HG02763 (cell line): ENCODE results near the gene MBNL2.

Experiments
- ATAC-seq: cut with Tn5 transposase; IDR thresholded peaks from one replicate; pipeline ENCODE4 v1.9.1; 2021; ENCODE audit warnings: mild to moderate bottlenecking, moderate library complexity; ENCODE audit not compliant: unreplicated experiment

MBNL2 gene

DNA sequence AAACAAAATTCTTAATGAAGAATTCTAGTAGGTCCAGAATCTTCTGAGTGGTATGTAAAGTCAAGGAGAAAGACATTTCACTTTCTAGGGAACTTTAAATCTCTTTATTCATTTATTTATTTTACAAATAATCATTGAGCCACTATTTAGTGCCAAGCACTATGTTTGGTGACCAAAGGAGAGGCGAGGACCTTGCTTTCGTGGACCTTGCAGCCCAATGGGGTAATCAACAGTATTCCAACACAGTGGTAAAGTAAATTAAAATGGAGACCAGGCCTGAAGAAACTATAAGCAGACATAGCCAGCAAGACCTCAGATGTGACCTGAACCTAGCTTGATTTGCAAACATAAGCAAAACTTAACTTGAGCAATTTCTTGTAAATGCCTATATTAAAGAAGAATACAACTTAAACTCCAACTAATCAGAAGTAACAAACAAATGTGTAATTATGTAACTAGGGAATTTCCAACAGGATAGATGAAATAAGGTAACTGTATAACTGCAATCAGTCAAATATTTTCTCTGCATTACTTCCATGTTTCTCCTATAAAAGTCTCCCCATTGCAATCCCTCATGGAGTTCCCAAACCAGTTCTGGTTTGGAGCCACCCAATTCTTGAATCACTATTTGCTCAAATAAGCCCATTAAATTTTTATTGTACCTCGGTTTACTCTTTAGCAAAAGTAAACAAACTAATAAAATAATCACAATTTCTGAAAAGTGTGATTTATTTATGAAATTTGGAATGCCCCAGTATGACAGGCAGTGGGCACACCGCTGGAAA, 67.6 kb downstream of the MBNL2 start:
- no peak for ATAC-seq

DNA sequence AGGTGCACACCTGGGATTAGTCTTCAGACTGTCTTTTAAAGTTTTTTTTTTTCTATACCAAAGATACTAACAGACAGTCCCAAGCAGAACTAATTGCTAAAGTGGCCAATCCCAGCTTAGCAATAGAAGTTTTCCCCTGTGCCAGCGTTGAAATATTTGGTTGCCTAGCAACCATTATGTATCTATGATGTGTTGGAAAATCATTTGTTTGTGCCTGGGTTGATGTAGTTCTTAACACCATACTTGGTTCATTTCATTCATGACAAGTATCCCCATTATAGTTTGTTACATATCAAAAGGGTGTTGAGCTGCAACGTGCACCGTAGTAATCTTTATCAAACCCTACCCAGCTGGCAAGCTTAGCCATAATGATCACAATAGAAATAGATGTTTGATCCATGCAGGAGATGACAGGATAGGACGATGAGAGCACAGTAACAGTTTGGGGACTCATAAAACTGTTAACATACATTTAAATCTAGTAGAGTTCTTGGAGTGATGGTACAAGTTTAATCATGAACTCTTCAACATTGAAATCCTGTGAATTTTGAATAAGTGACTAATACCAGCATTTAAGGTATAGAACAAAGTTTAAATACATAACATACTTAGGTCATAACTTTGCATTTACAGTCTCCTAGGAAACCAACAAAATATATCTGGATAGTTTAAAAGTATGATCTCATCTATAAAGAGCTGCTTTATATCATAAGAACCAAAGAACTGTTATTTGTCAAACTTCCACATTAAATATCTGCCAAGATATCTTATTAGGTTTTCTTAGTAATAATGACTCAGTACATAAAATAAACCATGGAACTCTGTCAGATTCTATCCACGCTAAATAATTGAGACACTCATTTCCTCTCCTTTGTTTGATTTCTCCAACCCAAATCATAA, 73.4 kb downstream of the MBNL2 start:
- ATAC-seq: no peak

DNA sequence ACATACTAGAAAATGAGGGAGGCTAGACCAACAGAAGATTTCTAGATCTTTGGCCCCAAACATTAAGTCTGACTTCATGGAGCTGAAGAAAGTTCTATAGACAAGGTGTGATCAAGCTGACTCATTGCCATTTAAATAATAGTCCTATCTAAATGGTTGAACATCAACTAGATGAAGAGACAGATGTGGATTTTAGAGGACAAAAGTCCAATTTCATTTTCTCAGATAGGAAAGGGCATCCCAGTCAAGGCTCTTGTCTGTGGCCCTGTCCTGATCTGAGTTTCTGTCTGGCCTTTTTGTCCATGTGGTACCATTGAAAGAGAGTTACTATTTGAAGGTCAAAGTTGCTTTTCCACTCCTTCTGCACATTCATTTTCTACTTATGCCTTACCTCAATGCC, 74.6 kb downstream of the MBNL2 start:
- no peak for ATAC-seq

DNA sequence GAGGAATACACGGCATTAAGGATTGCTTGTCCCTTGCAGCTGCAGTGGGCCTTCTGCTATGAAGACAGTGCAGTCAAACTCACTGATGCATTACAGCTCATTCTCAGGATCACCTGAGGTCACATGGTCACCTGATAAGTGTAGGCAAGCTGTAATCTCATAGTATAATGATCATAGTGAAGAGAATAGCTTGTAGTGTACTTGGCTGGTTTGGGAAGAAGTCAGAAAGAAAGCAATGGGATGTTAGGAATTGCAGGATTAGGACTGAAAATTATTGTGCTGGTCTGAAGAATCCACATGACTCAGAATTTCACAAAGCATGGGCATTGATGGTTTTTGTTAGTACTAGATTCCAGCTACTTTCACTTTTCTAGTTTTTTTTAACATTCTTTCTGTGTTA, 76.7 kb downstream of the MBNL2 start:
- ATAC-seq: no peak

DNA sequence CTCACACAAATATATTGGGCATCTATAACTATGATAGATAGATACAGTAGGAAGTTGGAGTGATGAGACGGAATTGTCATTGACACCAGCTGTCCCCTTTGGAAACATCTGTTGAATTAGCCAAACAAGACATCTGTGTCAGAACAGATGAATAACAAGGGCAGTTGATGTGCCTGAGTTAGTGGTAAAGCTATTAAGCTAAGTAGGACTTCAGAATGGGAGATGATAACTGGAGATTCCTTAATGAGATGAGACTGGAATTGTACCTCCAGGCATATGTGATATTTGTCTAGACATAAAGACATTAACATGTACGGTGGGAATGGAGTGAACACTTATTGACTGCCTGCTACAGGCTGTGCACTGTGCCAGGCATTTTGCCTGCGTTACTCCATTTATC, 78.7 kb downstream of the MBNL2 start:
- no peak for ATAC-seq

DNA sequence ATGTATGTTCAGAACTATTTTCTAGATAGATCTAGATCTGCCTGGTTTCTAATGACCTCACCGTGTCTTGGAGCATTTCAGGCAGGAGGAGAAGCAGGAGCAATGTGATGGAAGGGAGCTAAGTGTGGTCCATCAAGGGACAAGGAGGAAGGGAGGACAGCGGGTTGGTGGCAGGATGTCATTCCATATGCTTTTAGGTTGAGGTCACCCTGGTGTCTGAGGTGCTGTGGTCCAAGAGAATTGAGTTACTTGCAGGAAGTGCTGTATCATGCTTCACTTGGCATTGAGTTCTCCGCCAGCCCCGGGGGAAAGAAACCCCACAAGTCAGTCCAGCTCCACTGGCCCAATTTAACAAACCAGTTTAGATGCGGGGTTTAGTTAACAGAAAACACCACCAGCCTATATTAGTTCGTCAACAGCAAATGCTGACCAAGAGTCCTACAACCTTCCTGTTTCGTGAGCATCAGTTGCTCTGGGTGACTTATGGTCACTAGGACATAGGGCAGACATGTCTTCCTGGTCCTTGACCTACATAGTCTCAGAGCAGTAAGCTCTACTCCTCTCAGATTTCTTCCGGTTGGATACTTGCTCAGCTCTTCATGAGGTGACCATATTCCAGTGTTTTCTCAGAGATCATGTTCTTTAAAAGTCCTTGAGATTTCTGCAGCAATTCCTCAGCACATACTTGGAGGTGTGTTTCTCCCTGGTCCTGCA, 79.4 kb downstream of the MBNL2 start:
- no peak for ATAC-seq

DNA sequence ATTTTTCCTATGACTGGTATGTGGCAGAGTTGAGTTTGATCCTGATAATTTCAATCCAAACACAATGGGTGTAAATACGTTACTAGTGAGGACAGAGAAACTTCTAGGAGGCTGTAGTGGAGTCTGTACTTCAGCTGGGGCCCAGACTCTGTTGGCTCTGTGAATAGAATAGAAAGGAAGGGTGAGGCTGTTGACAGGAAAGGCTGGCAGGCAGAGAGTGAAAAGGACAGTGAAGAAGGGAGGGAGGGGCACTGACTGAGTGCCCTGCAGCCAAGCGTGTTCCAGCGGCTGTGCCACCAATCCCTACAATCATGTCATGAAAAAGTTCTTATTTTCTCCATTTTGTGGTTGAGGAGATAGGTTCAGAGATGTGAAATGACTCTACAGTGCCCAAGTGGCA, 80.5 kb downstream of the MBNL2 start:
- no peak for ATAC-seq

DNA sequence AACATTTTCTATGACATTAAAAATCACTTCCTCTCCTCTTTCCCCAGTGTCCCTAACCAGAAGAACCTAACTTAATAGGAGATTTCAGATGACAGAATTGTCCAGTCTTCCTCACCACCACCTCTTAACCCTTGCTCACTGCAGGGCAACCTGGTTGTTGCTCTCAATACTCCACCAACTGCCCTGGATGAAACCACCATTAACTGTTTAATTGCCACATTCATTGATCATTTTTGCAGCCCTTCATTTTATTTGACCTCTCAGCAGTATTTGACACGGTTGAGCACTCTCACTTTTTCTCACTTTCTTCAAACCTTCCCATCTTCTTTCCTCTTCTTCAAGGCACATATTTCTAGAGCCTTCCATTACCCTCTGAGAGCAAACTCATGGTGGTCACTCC, 84.0 kb downstream of the MBNL2 start:
- no peak for ATAC-seq

DNA sequence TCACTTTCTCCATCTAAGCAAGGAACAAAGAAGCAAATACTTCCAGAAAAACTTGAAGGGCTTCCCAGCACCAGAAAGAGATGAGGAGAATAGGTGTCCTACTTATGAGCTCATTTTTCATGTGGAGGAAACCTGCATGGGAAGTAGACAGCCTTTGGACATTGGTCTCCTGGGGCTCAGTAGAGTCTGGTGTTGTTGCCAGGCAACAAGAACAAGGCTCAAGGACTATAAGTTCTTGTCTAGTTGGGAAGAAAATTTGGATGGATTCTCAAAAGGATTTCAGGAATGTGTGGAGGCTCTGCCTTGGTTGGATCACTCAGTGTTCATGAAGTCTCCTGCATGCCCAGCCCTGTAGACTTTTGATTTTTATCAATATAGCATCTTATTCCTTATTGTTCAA, 84.5 kb downstream of the MBNL2 start:
- ATAC-seq: no peak

DNA sequence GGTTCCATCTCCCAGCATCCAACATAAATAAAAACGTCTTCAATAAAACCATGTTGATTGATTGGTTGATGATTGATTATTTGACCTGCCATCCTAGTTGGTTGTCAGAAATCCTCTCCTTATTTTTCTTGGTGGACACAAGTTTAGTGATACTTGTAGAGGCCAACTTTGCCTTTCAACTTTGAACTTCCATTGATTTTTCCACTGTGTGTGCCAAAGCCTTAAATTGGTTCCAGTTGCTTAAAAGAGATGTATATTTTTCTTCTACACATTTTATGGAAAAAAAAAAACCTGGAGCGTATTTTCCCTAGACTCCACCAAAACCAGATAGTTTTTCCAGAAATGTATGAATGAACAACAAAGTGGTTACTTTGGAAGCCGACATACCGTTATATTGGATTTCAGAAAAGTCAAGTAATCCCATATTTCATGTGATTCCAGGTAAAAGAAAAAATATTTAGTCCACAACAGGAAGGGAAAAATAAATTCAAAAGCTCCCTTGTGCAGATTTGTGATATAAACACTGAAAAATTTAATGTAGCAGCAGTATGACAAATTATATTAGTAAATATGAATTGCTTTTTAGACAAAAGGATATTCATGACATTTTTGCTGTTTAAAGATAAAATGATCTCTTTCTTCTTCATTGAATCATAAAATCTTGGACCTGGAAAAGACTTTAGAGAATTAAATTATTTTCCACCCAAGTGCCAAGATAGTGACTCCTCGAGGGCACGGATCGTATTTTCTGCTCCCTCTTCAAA, 85.2 kb downstream of the MBNL2 start:
- no peak for ATAC-seq

DNA sequence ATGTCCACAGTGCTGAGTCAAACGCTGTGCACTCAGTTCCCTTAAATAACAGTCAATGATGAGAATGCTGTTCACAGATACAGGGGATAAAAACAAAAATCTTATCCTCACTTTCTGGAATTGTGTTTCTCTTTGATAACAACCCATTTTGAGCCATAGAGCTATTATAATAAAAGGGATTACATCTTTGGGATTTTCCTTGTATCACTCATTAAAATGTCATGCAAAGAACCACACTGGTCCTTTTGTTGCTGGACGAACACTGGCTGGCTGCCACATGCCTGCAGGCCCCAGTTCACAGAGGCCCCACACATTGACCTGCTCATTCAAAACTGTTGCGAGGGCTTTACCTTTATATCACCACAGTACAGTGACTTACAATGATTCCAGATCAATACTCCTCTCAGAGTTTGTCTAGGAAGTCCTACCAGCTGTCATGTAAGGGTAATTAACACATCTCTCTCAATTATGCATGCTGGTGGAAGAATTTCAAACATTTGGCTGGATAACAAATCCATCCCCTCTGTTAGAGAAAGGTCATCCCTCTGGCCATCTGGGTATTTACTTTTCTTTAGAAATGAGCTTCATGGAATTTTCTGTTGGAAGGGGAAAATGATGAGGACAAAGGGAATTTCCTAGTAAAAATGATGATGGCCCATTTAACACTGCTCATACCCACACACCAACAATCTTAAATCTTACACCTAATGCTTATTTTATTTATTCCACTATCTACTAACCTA, 85.9 kb downstream of the MBNL2 start:
- no peak for ATAC-seq

DNA sequence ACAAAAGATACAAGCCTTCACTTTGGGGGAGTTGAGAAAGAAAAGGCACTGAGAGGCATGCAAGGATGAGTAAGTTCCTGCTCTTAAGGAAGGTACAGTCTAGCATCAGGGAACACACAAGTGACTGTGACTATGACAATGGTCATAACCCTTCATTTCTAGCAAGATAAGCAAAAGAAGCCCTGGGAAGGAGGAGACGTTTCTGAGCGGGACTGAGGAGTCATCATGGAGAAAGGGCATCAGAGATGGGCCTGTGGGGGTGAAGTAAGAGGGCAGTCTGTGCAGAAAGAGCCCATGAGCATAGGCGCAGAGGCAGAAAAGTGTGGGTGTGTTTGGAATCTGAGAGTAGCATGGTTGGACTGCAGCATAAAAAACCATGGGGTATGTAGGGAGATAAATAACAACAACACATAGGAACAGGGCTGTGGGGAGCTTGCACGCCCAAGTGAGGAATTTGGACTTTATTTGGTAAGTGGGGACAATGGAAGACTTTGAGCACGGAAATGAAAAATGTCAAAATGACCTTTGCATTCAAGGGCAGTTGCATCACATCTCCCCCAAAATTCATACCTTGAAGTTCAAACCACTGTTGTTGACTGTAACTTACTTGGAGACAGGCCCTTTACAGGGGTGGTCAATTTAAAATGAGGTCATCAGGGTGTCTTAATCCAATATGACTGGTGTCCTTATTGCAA, 86.7 kb downstream of the MBNL2 start:
- ATAC-seq: no peak

DNA sequence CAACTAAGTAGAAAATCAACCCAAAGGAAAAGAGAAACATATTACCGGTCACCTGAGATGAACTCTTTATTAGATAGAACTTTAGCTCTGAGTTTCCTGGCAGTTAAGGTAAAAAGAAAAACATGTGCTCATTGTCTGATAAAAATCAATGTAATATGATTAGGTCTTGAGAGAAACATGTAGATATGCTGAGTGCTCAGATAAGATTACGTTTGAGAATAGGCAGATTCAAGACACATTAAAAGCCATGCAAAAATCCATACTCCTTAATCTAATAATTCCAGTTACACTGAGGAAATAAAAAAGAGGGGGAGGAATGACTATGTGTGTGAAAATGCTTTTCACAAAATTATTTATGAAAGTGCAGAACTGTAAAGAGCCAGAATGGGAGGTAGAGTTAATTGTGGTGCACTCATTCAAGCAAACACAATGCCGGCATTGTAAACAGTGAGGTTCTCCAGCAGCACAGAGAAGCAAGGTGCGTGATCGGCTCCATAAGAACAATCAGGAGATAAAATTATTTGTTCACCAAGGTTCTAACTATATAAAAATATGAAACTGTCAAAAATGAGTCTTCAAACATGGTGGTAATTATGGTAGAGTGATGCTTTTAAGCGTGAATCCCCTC, 88.8 kb downstream of the MBNL2 start:
- ATAC-seq: no peak

DNA sequence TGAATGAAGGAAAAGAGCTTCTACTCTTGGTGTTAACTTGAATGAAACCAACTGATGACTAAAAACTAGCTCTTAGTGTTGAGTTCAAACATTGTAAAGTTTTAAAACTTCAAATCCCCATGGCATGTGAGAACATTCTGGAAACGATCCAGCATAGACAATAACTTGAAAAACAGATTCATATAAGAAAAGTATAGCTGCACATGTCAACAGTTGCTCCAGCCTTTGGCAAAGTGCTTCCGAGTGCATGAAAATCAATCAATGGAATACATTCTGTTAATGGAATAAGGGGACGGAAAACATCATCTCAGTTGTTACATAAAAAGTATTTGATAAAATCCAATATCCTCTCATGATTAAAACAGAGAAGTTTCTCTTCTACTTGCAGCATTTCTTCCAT, 89.8 kb downstream of the MBNL2 start:
- ATAC-seq: no peak

DNA sequence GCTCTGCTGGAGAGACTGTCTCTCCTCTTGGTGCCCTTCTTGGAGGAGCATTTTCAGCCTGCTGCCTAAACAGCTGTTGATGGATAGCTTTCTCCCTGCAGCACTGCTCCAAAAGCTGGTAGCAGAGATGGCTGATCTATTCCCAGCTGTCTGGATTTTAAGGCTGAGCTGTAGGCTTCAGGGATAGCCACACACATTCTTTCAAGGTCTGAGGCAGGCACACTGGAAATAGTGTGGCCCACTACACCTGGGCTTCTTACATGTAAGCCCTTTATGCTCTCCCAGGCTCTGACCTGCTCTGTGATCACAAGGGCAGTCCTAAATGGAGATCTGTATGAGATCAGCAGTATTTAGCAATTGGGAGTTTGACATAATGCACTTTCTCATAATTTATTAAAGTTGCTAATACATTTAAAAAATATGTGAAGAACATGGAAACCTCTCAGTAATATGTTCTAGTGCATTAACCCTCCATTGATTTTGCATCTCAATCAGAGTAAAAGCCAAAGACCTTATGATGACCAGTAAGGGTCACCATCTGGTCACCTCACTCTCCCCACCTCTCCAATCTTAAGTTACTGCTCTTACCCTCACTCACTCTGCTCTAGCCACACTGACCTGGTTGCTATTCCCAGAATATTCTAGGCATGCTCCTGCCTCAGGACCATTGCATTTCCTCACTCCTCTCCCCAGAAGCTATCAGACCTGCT, 91.6 kb downstream of the MBNL2 start:
- ATAC-seq: no peak

DNA sequence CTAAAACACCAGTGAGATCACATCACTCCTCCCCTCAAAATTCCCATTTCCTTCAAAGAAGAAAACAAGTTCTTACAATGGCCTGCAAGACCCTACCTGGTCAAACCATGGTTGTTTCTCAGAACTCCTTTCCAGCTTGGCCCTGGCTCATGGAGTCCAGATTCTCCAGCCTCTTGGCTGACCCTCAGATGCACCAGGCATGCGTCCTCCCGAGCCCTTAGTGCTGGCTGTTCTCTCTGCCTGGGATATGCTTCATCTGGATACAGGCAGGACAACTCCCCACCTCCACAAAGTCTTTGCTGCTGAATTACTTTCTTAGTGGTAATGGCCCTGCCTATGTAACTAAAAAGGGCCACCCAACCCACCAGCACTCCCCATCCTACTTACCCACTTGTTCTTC, 94.3 kb downstream of the MBNL2 start:
- ATAC-seq: no peak

DNA sequence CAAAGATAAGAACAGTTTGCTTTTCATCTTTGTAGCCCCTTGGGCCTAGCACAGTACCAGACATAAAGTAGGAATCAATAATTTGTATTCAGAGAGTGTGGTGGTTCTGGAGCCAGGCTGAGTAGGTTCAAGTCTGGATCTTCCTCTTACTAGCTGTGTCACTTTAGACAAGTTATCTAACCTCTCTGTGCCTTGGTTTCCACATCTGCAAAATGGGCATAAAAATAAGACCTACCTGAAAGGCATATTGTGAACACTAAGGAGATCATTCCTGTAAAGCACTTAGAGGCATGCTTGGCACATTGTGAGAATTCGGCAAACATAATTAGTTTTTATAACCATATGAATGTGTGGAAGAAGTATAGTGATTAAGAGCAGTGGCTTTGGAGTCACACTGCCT, 95.8 kb downstream of the MBNL2 start:
- no peak for ATAC-seq

DNA sequence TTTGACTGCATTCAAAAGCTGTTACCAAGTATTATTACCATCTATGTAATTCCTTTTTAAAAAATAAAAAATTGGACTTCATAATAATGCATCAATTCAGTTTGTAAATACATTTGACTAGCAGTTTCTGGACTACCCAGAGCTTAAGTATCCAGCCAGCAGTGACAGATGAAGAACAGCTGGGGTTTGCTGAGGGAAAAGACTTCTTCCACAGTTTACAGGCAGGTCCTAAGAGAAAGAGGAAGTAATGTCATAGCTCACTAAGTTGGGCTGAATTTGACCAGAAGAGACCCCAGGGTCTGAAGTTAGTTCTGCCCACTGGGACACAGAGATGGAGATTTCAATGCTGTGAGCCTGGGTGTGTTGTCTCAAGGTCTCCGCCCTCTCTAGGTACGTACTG, 96.4 kb downstream of the MBNL2 start:
- no peak for ATAC-seq
